Keratinocyte (primary cell): ENCODE measurements around the gene ADAMTS15.

ENCODE experiments used
- CTCF ChIP-seq, 3 experiments: IDR thresholded peaks in 1 of 3; conservative IDR thresholded peaks in 1 of 3; optimal IDR thresholded peaks in 1 of 3; 2 replicates in 2 of 3; 3 replicates in 1 of 3; pipeline versions ENCODE3 to v1.5.1; 2011; ENCODE audit warnings: low read length in 3 of 3, mild to moderate bottlenecking in 3 of 3, moderate library complexity in 2 of 3, control low read depth in 1 of 3, inconsistent platforms in 1 of 3; ENCODE audit not compliant: insufficient read depth in 2 of 3; ENCODE audit errors: extremely low read depth in 1 of 3
- EZH2 ChIP-seq: IDR thresholded peaks from one replicate; pipeline ENCODE4 v1.6.1; 2012; ENCODE audit warnings: inconsistent platforms, mild to moderate bottlenecking, low read length, moderate library complexity

- TF ChIP-seq CTCF (optimal IDR thresholded peaks at IDR 0.05 in 1 of 3, IDR thresholded peaks at IDR 0.05 in 1 of 3, conservative IDR thresholded peaks at IDR 0.05 in 1 of 3; ENCODE audit: extremely low read depth in 1 of 3, insufficient read depth in 2 of 3, low read length in 3 of 3) (no peak), EZH2 (no peak)
These were observed 66.4 kb downstream of the ADAMTS15 start for GRCh38 chr11:130514851-130515250.
